Keratinocyte (primary cell): ENCODE measurements around the gene KLK4. TPM values are rescaled to one million over a fixed set of nuclear protein-coding genes. Genes with fewer than 3 reads are reported as not detected.

Source experiments
- DNase-seq: peaks from one replicate; pipeline ENCODE4 v3.0.0-alpha.2; 2011; ENCODE audit warnings: low read depth, missing footprints, low spot score
- FAIRE-seq: peaks from 2 replicates; lab custom pipeline; 2011; peaks lifted over from hg19 to GRCh38; lab: Jason Lieb, UNC
- H2AFZ ChIP-seq: 2 replicates; pipeline ENCODE4 v1.6.0; 2012; ENCODE audit warnings: low read length, control low read depth, inconsistent platforms; ENCODE audit not compliant: control insufficient read depth
- H3K27ac ChIP-seq: 2 replicates; pipeline ENCODE4 v1.5.1; 2011; ENCODE audit warnings: low read length; ENCODE audit not compliant: control insufficient read depth, insufficient read depth
- H3K27me3 ChIP-seq: 3 replicates; pipeline ENCODE4 v1.6.0; 2011; ENCODE audit warnings: low read length; ENCODE audit not compliant: control insufficient read depth, insufficient read depth; ENCODE audit errors: extremely low read depth
- H3K36me3 ChIP-seq, 2 experiments: 2 replicates in 1 of 2; 3 replicates in 1 of 2; pipeline ENCODE4 v1.5.1; 2011; ENCODE audit warnings: low read length in 2 of 2, mild to moderate bottlenecking in 1 of 2; ENCODE audit not compliant: control insufficient read depth in 2 of 2, insufficient read depth in 2 of 2; ENCODE audit errors: extremely low read depth in 1 of 2
- H3K4me1 ChIP-seq: 3 replicates; pipeline ENCODE4 v1.5.1; 2011; ENCODE audit warnings: low read length; ENCODE audit not compliant: control insufficient read depth, insufficient read depth; ENCODE audit errors: extremely low read depth
- H3K4me2 ChIP-seq: 3 replicates; pipeline ENCODE4 v1.6.0; 2011; ENCODE audit warnings: low read depth, low read length; ENCODE audit not compliant: control insufficient read depth, insufficient read depth; ENCODE audit errors: extremely low read depth
- H3K4me3 ChIP-seq, 3 experiments: fragments of 200-600 bp in 1 of 3; sonication (generic) in 1 of 3; 2 replicates in 2 of 3; 3 replicates in 1 of 3; pipeline ENCODE4 v1.5.1; 2011 to 2016; ENCODE audit warnings: low read length in 3 of 3, mild to moderate bottlenecking in 3 of 3, control low read depth in 2 of 3, inconsistent platforms in 1 of 3, low read depth in 1 of 3, mixed read lengths in 1 of 3, mixed run types in 1 of 3, moderate library complexity in 1 of 3; ENCODE audit not compliant: control insufficient read depth in 2 of 3, insufficient read depth in 2 of 3; ENCODE audit errors: extremely low read depth in 1 of 3
- H3K79me2 ChIP-seq: 2 replicates; pipeline ENCODE4 v1.6.0; 2012; ENCODE audit warnings: low read length; ENCODE audit not compliant: control insufficient read depth, insufficient read depth
- H3K9ac ChIP-seq: 3 replicates; pipeline ENCODE4 v1.6.0; 2011; ENCODE audit warnings: low read length; ENCODE audit not compliant: control insufficient read depth, insufficient read depth; ENCODE audit errors: extremely low read depth
- H3K9me1 ChIP-seq: 3 replicates; pipeline ENCODE4 v1.6.0; 2011; ENCODE audit warnings: low read length; ENCODE audit not compliant: control insufficient read depth, insufficient read depth; ENCODE audit errors: extremely low read depth
- H3K9me3 ChIP-seq: 2 replicates; pipeline ENCODE4 v1.5.1; 2012; ENCODE audit warnings: low read depth, low read length; ENCODE audit not compliant: control insufficient read depth
- H4K20me1 ChIP-seq: 3 replicates; pipeline ENCODE4 v1.6.0; 2011; ENCODE audit warnings: low read length; ENCODE audit not compliant: control insufficient read depth, insufficient read depth; ENCODE audit errors: extremely low read depth
- CTCF ChIP-seq, 3 experiments: IDR thresholded peaks in 1 of 3; conservative IDR thresholded peaks in 1 of 3; optimal IDR thresholded peaks in 1 of 3; 2 replicates in 2 of 3; 3 replicates in 1 of 3; pipeline versions ENCODE3 to v1.5.1; 2011; ENCODE audit warnings: low read length in 3 of 3, mild to moderate bottlenecking in 3 of 3, moderate library complexity in 2 of 3, control low read depth in 1 of 3, inconsistent platforms in 1 of 3; ENCODE audit not compliant: insufficient read depth in 2 of 3; ENCODE audit errors: extremely low read depth in 1 of 3
- EZH2 ChIP-seq: IDR thresholded peaks from one replicate; pipeline ENCODE4 v1.6.1; 2012; ENCODE audit warnings: inconsistent platforms, mild to moderate bottlenecking, low read length, moderate library complexity
- dilution Hi-C: fragments of 300-500 bp; cut with MboI; formaldehyde crosslinking; loops from one replicate; pipeline ENCODE4 v1.7.0; 2020; ENCODE audit warnings: low sequenced_read_pairs; ENCODE audit not compliant: extremely low pct_ligation_motif_present
- polyA plus RNA-seq, 5 experiments: library from polyadenylated mRNA; depleted of rRNA in 3 of 5; stranded (reverse) in 3 of 5; stranded (forward) in 1 of 5; unstranded in 1 of 5; fragments of >200 nt; gene quantifications; 1 replicate in 1 of 5; 2 replicates in 3 of 5; 3 replicates in 1 of 5; pipeline versions ENCODE4 v1.2.1 to v1.2.3, GENCODE V29; 2011 to 2012; ENCODE audit warnings: missing spikeins in 2 of 5, low read depth in 1 of 5, low replicate concordance in 1 of 5

KLK4 gene
- polyA plus RNA-seq, 1 donor (not counting 4 experiments of a cell fraction or from before 2014, with no cell fraction given) = not detected

GRCh38 chr19:50873056-50873455, 38.1 kb downstream of the KLK4 start, which contains the start of gene KLK2:
TSS of gene KLK2 (plus strand) at chr19:50873439. CDS start at chr19:50873474, 35 bp downstream.
- Histone ChIP-seq H3K9me1 (no peaks in the 10 kb centered on the region), H3K4me1 (no peaks in the 10 kb centered on the region), H3K27ac (no peak within 1 kb of the TSS), H3K36me3 (no peaks in the 10 kb centered on the region), H2AFZ (no peak within 1 kb of the TSS), H4K20me1 (no peaks in the 10 kb centered on the region), H3K4me2 (no peak within 1 kb of the TSS), H3K27me3 (peaks cover 31% of the 10 kb centered on the region), H3K9me3 (no peaks in the 10 kb centered on the region), H3K4me3 (no peak within 1 kb of the TSS), H3K9ac (no peak within 1 kb of the TSS), H3K79me2 (no peaks in the 10 kb centered on the region)
- TF ChIP-seq CTCF (optimal IDR thresholded peaks at IDR 0.05 in 1 of 3, IDR thresholded peaks at IDR 0.05 in 1 of 3, conservative IDR thresholded peaks at IDR 0.05 in 1 of 3; ENCODE audit: extremely low read depth in 1 of 3, insufficient read depth in 2 of 3, low read length in 3 of 3) = no peak
- no peak for TF ChIP-seq EZH2
- FAIRE-seq = no peak
- dilution Hi-C loops = no loop called here
- no peak for DNase-seq

- Histone ChIP-seq H3K9ac (no peak overlapping the region), H3K4me1 (no peaks in the 10 kb centered on the region), H3K9me3 (no peaks in the 10 kb centered on the region), H2AFZ (no peak overlapping the region), H3K36me3 (no peaks in the 10 kb centered on the region), H3K79me2 (no peaks in the 10 kb centered on the region), H4K20me1 (no peaks in the 10 kb centered on the region), H3K4me3 (no peak overlapping the region), H3K27me3 (peaks cover 31% of the 10 kb centered on the region), H3K27ac (no peak overlapping the region), H3K9me1 (no peaks in the 10 kb centered on the region), H3K4me2 (no peak overlapping the region)
- DNase-seq = no peak
- TF ChIP-seq EZH2 (no peak), CTCF (optimal IDR thresholded peaks at IDR 0.05 in 1 of 3, IDR thresholded peaks at IDR 0.05 in 1 of 3, conservative IDR thresholded peaks at IDR 0.05 in 1 of 3; ENCODE audit: extremely low read depth in 1 of 3, insufficient read depth in 2 of 3, low read length in 3 of 3) (peak in 2 of 3 experiments; percentile 10 to 44)
- no peak for FAIRE-seq
- dilution Hi-C loops = no loop called here
These were observed 40.6 kb downstream of the KLK4 start for GRCh38 chr19:50870417-50871089.
